HEK293 (cell line): ENCODE results near the gene JCAD.

ENCODE experiments used
- CTCF ChIA-PET: fragments of 350-600 bp; formaldehyde crosslinking; extraction: SDS; loops from one replicate; lab custom pipeline; 2021; ENCODE audit warnings: antibody characterized with exemption; lab: Yijun Ruan, JAX
- POLR2A ChIA-PET: fragments of 300-600 bp; formaldehyde crosslinking; extraction: SDS; loops from one replicate; lab custom pipeline; 2020; ENCODE audit warnings: antibody characterized with exemption, inconsistent platforms; lab: Yijun Ruan, JAX
- H3K27ac ChIP-seq: fragments of 200-500 bp; sonication (Bioruptor generic); 2 replicates; pipeline ENCODE4 v1.5.1; 2014; ENCODE audit warnings: low read depth, low read length, control low read depth, inconsistent platforms; ENCODE audit errors: extremely low read depth
- H3K36me3 ChIP-seq, 2 experiments: fragments of 200-500 bp in 1 of 2; sonication (Bioruptor generic) in 1 of 2; 1 replicate in 1 of 2; 2 replicates in 1 of 2; pipeline ENCODE4 v1.5.1; 2014 to 2017; ENCODE audit warnings: inconsistent platforms in 2 of 2, low read length in 2 of 2; ENCODE audit not compliant: control insufficient read depth in 2 of 2, insufficient read depth in 1 of 2
- H3K4me1 ChIP-seq: fragments of 200-500 bp; sonication (Bioruptor generic); 2 replicates; pipeline ENCODE4 v1.5.1; 2014; ENCODE audit warnings: mild to moderate bottlenecking, low read length, inconsistent platforms; ENCODE audit not compliant: control insufficient read depth, insufficient read depth
- H3K4me3 ChIP-seq: 2 replicates; pipeline ENCODE4 v1.5.1; 2011; ENCODE audit warnings: low read depth, mild to moderate bottlenecking, control low read depth, low read length, moderate library complexity
- H3K9me3 ChIP-seq: fragments of 200-500 bp; sonication (Bioruptor generic); 2 replicates; pipeline ENCODE4 v1.5.1; 2014; ENCODE audit warnings: low read depth, low read length, inconsistent platforms; ENCODE audit not compliant: control insufficient read depth, insufficient read depth
- ATF2 ChIP-seq: fragments of 450-650 bp; formaldehyde crosslinking; IDR thresholded peaks from 2 replicates; pipeline ENCODE4 v1.5.1; 2016; ENCODE audit warnings: missing biosample characterization, missing genetic modification characterization, low read depth
- FEZF1 ChIP-seq: fragments of 450-650 bp; formaldehyde crosslinking; IDR thresholded peaks from 2 replicates; pipeline ENCODE4 v1.5.1; 2016; ENCODE audit warnings: missing biosample characterization, missing genetic modification characterization
- GLIS2 ChIP-seq: fragments of 450-650 bp; formaldehyde crosslinking; IDR thresholded peaks from 2 replicates; pipeline ENCODE4 v1.5.1; 2016; ENCODE audit warnings: missing biosample characterization, missing genetic modification characterization
- HOXD13 ChIP-seq: sonication (generic); formaldehyde crosslinking; IDR thresholded peaks from 2 replicates; pipeline ENCODE4 v1.8.0; 2022; ENCODE audit warnings: missing genetic modification reagents, borderline replicate concordance
- KLF1 ChIP-seq: fragments of 450-650 bp; formaldehyde crosslinking; IDR thresholded peaks from 2 replicates; pipeline ENCODE4 v1.5.1; 2016; ENCODE audit warnings: missing biosample characterization, missing genetic modification characterization
- MZF1 ChIP-seq: fragments of 450-650 bp; formaldehyde crosslinking; IDR thresholded peaks from 2 replicates; pipeline ENCODE4 v1.5.1; 2017; ENCODE audit warnings: missing biosample characterization, missing genetic modification characterization, borderline replicate concordance
- PBX3 ChIP-seq: sonication (generic); formaldehyde crosslinking; IDR thresholded peaks from 2 replicates; pipeline ENCODE4 v1.8.1; 2022; ENCODE audit warnings: mild to moderate bottlenecking, moderate library complexity, missing genetic modification reagents
- PRDM10 ChIP-seq: fragments of 450-650 bp; formaldehyde crosslinking; IDR thresholded peaks from 2 replicates; pipeline ENCODE4 v1.5.1; 2016; ENCODE audit warnings: missing biosample characterization, missing genetic modification characterization
- REST ChIP-seq: fragments of 450-650 bp; formaldehyde crosslinking; IDR thresholded peaks from 2 replicates; pipeline ENCODE4 v1.5.1; 2016; ENCODE audit warnings: missing biosample characterization, missing genetic modification characterization
- WT1 ChIP-seq: fragments of 450-650 bp; formaldehyde crosslinking; IDR thresholded peaks from 2 replicates; pipeline ENCODE4 v1.5.1; 2016; ENCODE audit warnings: missing biosample characterization, missing genetic modification characterization
- ZBTB44 ChIP-seq: fragments of 450-650 bp; IDR thresholded peaks from 2 replicates; pipeline ENCODE4 v1.5.1; 2018; ENCODE audit warnings: missing biosample characterization, mild to moderate bottlenecking, missing genetic modification characterization
- ZNF10 ChIP-seq: fragments of 450-650 bp; formaldehyde crosslinking; IDR thresholded peaks from 2 replicates; pipeline ENCODE4 v1.5.1; 2017; ENCODE audit warnings: missing biosample characterization, missing genetic modification characterization
- ZNF19 ChIP-seq: fragments of 450-650 bp; formaldehyde crosslinking; IDR thresholded peaks from 2 replicates; pipeline ENCODE4; 2016; ENCODE audit warnings: missing biosample characterization, missing genetic modification characterization, low read depth
- ZNF221 ChIP-seq: fragments of 450-650 bp; formaldehyde crosslinking; IDR thresholded peaks from 2 replicates; pipeline ENCODE4 v1.5.1; 2017; ENCODE audit warnings: missing biosample characterization, missing genetic modification characterization, borderline replicate concordance
- ZNF24 ChIP-seq: fragments of 450-650 bp; formaldehyde crosslinking; IDR thresholded peaks from 2 replicates; pipeline ENCODE4 v1.5.1; 2016; ENCODE audit warnings: missing biosample characterization, missing genetic modification characterization
- ZNF311 ChIP-seq: fragments of 450-650 bp; formaldehyde crosslinking; IDR thresholded peaks from 2 replicates; pipeline ENCODE4 v1.5.1; 2017; ENCODE audit warnings: missing biosample characterization, missing genetic modification characterization, borderline replicate concordance
- ZNF324 ChIP-seq: fragments of 450-650 bp; formaldehyde crosslinking; IDR thresholded peaks from 2 replicates; pipeline ENCODE4 v1.5.1; 2016; ENCODE audit warnings: missing biosample characterization, missing genetic modification characterization
- ZNF416 ChIP-seq: fragments of 450-650 bp; formaldehyde crosslinking; IDR thresholded peaks from 2 replicates; pipeline ENCODE4 v1.5.1; 2016; ENCODE audit warnings: missing biosample characterization, missing genetic modification characterization
- ZNF549 ChIP-seq: fragments of 450-650 bp; IDR thresholded peaks from 2 replicates; pipeline ENCODE4 v1.5.1; 2018; ENCODE audit warnings: missing biosample characterization, missing genetic modification characterization, mild to moderate bottlenecking, inconsistent platforms, moderate library complexity
- ZNF610 ChIP-seq: fragments of 450-650 bp; formaldehyde crosslinking; IDR thresholded peaks from 2 replicates; pipeline ENCODE4 v1.5.1; 2016; ENCODE audit warnings: missing biosample characterization, missing genetic modification characterization, borderline replicate concordance
- ZNF654 ChIP-seq: fragments of 450-650 bp; formaldehyde crosslinking; IDR thresholded peaks from 2 replicates; pipeline ENCODE4 v1.5.1; 2016; ENCODE audit warnings: low read depth, missing biosample characterization, missing genetic modification characterization
- ZSCAN4 ChIP-seq: fragments of 450-650 bp; formaldehyde crosslinking; IDR thresholded peaks from 2 replicates; pipeline ENCODE4 v1.5.1; 2017; ENCODE audit warnings: missing biosample characterization, missing genetic modification characterization

The JCAD gene

GRCh38 chr10:30014511-30014910, 44.9 kb downstream of the JCAD start:
- H3K4me1 ChIP-seq = no peaks in the 10 kb centered on the region
- no peak overlapping the region for H3K4me3 ChIP-seq
- no peak overlapping the region for H3K27ac ChIP-seq
- CTCF ChIA-PET = interaction anchor here (0.6 to 4.3 kb wide), 4 partner anchors 11 to 19 kb away, joined by 3 to 39 read pairs (median 6); no protein-coding TSS in a partner anchor
- peaks cover 9 to 19% of the 10 kb centered on the region in 2 experiments for H3K36me3 ChIP-seq
- no peaks in the 10 kb centered on the region for H3K9me3 ChIP-seq
- POLR2A ChIA-PET = no interaction called here
- TF ChIP-seq ZNF311 (tag by site-specific recombination) (no peak), ZSCAN4 (tag by site-specific recombination) (no peak), ZNF324 (tag by site-specific recombination) (no peak), REST (no peak), ZNF24 (tag by site-specific recombination) (no peak), HOXD13 (no peak), KLF1 (tag by site-specific recombination) (no peak), ZNF10 (no peak), GLIS2 (no peak), PBX3 (CRISPR knock-in tag) (no peak), ATF2 (tag by site-specific recombination) (no peak), ZNF610 (no peak), MZF1 (tag by site-specific recombination) (no peak), ZNF416 (tag by site-specific recombination) (no peak), WT1 (tag by site-specific recombination) (no peak), ZBTB44 (no peak)
- TF ChIP-seq, all 188 proteins: peak for 0

- Histone ChIP-seq H3K4me1 (no peaks in the 10 kb centered on the region), H3K27ac (no peak overlapping the region), H3K9me3 (no peaks in the 10 kb centered on the region), H3K36me3 (peaks cover 9 to 19% of the 10 kb centered on the region in 2 experiments; a peak in 2 of 3 replicates), H3K4me3 (no peak overlapping the region)
- POLR2A ChIA-PET = no interaction called here
- CTCF ChIA-PET = interaction anchor here (4.3 kb wide), 1 partner anchor 12 kb away, joined by 39 read pairs; no protein-coding TSS in a partner anchor
- no peak for TF ChIP-seq ZNF549 (tag by site-specific recombination)
- peak; percentile 55 for TF ChIP-seq PRDM10 (tag by site-specific recombination)
- TF ChIP-seq FEZF1 (tag by site-specific recombination) = no peak
- no peak for TF ChIP-seq ZNF221 (tag by site-specific recombination)
- TF ChIP-seq ZNF19 (tag by site-specific recombination) = no peak
- TF ChIP-seq ZNF654 (tag by site-specific recombination) = no peak
Observed at GRCh38 chr10:30013757-30014156, 45.6 kb downstream of the JCAD start.
